ENCODE measurements around the gene ZNF124.

ZNF124 gene

DNA sequence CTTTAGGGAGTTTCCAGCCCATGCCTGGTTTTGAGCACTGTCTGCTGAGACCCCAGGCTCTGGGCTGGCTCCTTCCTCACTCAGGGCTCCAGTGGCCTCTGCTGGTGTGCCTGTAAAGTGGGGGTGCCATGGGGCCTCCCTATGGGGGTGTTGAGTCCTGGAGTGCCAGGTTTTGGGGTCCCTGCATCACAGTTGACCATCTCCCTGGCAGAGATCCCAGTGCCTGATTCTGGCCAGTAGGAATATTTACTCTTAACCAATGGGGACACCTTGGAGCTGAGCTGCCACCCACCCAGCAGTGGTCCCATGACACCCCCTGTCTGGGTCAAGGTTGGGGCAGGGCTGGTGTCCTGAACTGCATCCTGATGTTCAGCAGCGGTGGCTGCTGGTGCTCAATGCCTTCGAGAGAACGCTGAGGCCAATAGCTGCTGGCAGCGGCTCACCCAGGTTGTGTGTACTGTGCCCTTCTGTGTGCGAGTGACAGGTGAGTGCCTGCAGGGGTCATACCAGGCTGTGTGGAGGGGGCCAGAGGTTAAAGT is 58.0 kb downstream of the ZNF124 start:
- no peak overlapping the region for H3K4me3 ChIP-seq (ENCODE audit: low read depth, low read length)
- in situ Hi-C loops (cut with HindIII; ENCODE audit: low sequenced_read_pairs): no loop called here
- no peak for DNase-seq (ENCODE audit: low read depth)
- TF ChIP-seq, protein P1, sequence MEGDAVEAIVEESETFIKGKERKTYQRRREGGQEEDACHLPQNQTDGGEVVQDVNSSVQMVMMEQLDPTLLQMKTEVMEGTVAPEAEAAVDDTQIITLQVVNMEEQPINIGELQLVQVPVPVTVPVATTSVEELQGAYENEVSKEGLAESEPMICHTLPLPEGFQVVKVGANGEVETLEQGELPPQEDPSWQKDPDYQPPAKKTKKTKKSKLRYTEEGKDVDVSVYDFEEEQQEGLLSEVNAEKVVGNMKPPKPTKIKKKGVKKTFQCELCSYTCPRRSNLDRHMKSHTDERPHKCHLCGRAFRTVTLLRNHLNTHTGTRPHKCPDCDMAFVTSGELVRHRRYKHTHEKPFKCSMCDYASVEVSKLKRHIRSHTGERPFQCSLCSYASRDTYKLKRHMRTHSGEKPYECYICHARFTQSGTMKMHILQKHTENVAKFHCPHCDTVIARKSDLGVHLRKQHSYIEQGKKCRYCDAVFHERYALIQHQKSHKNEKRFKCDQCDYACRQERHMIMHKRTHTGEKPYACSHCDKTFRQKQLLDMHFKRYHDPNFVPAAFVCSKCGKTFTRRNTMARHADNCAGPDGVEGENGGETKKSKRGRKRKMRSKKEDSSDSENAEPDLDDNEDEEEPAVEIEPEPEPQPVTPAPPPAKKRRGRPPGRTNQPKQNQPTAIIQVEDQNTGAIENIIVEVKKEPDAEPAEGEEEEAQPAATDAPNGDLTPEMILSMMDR (IDR thresholded peaks at IDR 0.05; ENCODE audit: low read depth, low read length, missing control alignments): no peak

GRCh38 chr1:247113094-247113497 is 58.7 kb downstream of the ZNF124 start:
- TF ChIP-seq, protein P1 (IDR thresholded peaks at IDR 0.05; ENCODE audit: low read depth, low read length, missing control alignments): no peak
- in situ Hi-C loops (cut with HindIII; ENCODE audit: low sequenced_read_pairs): no loop called here
- DNase-seq (ENCODE audit: low read depth): peak; percentile 8
- no peak overlapping the region for H3K4me3 ChIP-seq (ENCODE audit: low read depth, low read length)

- TF ChIP-seq, protein P1 (IDR thresholded peaks at IDR 0.05; ENCODE audit: low read depth, low read length, missing control alignments): no peak
- peak overlapping the region; percentile 50 for H3K4me3 ChIP-seq (ENCODE audit: low read depth, low read length)
- in situ Hi-C loops (cut with HindIII; ENCODE audit: low sequenced_read_pairs): no loop called here
- no peak for DNase-seq (ENCODE audit: low read depth)
These were observed 59.4 kb downstream of the ZNF124 start for GRCh38 chr1:247112479-247112781.

GRCh38 chr1:247111700-247112478 is 59.9 kb downstream of the ZNF124 start:
- no peak for DNase-seq (ENCODE audit: low read depth)

DNA sequence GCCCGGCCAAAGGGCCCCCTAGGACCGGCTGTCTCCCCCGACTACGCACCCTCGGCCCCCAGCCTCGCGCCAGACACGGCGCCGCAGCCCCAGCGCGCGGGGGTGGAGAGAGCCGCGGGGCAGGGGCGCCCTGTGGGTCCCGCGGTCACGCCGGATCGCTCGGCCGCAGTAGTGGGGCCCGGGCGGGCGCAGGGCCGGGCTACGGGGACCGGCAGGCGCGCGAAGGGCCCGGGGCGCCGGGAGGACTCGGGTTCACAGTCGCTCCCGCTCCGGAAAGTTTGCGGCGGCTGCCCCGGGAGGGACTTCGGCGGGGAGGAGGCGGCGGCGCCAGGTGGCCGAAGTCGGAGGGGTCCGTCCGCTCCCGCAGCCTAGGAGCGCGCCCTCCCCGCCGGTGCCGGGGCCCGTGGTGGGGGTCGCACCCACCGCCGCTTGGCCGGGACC is 60.5 kb downstream of the ZNF124 start:
- in situ Hi-C loops (cut with HindIII; ENCODE audit: low sequenced_read_pairs): no loop called here
- DNase-seq (ENCODE audit: low read depth): no peak
- TF ChIP-seq, protein P1 (IDR thresholded peaks at IDR 0.05; ENCODE audit: low read depth, low read length, missing control alignments): no peak
- H3K4me3 ChIP-seq (ENCODE audit: low read depth, low read length): peak overlapping the region; percentile 50

More at GRCh38 chr1:247111700-247112478, 59.9 kb downstream of the ZNF124 start:
- in situ Hi-C loops (cut with HindIII; ENCODE audit: low sequenced_read_pairs): no loop called here
- TF ChIP-seq, protein P1 (IDR thresholded peaks at IDR 0.05; ENCODE audit: low read depth, low read length, missing control alignments): no peak
- peak overlapping the region; percentile 50 for H3K4me3 ChIP-seq (ENCODE audit: low read depth, low read length)

DNA sequence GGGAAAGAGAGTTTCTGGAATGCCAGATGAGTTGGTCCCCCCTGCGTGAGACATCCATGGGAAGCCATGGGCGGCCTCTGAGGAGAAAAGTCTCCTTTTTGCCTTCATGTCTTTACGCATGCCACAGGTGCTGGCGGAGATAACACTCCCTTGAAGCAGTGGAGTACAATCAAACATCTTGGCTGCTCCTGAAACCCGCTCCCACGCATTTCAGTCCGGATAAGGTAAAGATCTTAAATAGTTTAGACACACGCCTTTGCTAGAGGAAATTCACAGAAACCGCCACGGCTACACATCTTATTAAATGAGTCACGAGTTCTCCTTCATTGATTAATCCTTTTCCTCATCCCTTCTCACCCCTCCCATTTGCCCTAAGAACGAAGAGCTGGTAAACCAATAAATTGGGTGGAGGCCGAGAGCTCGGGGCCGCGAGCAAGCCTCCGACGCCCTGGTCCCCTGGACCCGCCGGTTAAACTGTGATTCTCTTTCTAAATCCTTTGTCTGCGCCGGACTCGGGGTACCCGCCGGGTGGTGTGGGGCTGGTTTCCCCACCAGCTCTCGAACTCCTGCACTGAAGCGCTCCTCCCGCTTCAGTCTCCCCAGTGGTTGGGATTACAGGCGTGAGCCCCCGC is 61.1 kb downstream of the ZNF124 start:
- TF ChIP-seq, protein P1 (IDR thresholded peaks at IDR 0.05; ENCODE audit: low read depth, low read length, missing control alignments): no peak
- H3K4me3 ChIP-seq (ENCODE audit: low read depth, low read length): peak overlapping the region; percentile 50
- DNase-seq (ENCODE audit: low read depth): no peak
- in situ Hi-C loops (cut with HindIII; ENCODE audit: low sequenced_read_pairs): no loop called here
